ENCODE results near the gene TMC8. TPM values are rescaled to one million over a fixed set of nuclear protein-coding genes. Genes with fewer than 3 reads are reported as not detected.

The TMC8 gene
- total and polyA plus RNA-seq, 2 experiments from 2014 or later = 1.2 to 1.3 TPM

DNA sequence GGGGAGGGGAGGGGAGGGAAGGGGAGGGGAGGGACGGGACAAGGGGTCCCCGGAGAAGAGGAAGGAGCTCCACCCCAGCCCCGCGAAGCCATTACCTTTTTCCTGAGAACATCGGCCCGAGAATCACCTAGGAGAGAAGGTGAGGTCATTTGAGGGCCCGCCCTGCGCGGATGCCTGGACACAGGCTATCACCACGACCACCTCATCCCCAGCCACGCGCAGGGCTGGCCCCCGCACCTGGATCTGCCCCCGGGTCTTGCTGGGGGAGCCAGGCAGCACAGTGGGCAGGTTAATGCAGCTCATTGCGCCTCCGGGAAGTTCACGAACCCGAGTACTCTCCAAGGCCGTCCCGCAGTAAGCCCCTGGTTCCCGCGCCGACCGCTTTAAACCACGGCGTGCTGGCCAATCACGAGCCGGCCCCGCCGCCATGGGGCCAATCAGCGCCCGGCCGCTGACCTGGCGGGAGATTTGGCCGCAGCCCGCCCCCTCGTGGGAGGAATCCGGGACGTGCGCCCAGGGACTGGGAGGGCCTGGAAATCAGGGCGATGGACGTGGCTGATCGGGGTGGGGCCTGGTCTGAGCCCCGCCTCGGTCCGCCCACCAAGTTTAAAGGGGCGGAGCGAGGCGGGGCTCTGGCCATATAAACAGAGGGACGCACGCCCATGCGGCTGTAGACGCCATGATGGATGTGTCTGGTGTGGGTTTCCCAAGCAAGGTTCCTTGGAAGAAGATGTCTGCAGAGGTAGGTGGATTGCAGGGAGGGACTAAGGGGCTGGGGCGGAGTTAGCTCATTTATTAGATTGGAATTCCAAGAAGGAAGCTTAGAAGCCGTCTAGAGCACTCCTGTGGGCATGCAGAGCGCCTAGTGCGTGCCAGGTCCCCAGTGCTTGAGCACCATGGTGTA lies 56.4 kb downstream of the TMC8 start, which contains the start of the genes AFMID and TK1:
Gene AFMID, plus strand, starts transcription at position 671 of the 904 bp plus-strand sequence. Its CDS starts 9 bp downstream, at position 680.
Gene TK1, minus strand, starts transcription at position 361 of the 904 bp plus-strand sequence. Its CDS starts 58 bp downstream, at position 303.
- Mint-ChIP-seq H3K4me3 (peak within 1 kb of the TSS; percentile 88), H3K9me3 (no peaks in the 10 kb centered on the region; the same call in 2 of the 3 replicates), H3K4me1 (peaks cover 15% of the 10 kb centered on the region), H3K27me3 (ENCODE audit: insufficient read depth, low read depth, poor library complexity) (peaks cover 7% of the 10 kb centered on the region), H3K36me3 (ENCODE audit: low read depth) (peaks cover 50% of the 10 kb centered on the region), H3K27ac (peak within 1 kb of the TSS; percentile 95)
- H3K27ac ChIP-seq (ENCODE audit: low read depth) = peak within 1 kb of the TSS; percentile 93
- ATAC-seq (peak; percentile 90), DNase-seq (ENCODE audit: low spot score) (peak; percentile 98)
- H2AFZ ChIP-seq = no peak within 1 kb of the TSS
- H3K4me3 ChIP-seq = peak within 1 kb of the TSS; percentile 82
- peaks cover 9% of the 10 kb centered on the region; the same call in 1 of the 2 replicates for H3K4me1 ChIP-seq (ENCODE audit: insufficient read depth)
- H4K20me1 ChIP-seq (replicated peaks; ENCODE audit: insufficient read depth) = peaks cover 25% of the 10 kb centered on the region
- peaks cover 16% of the 10 kb centered on the region for H3K36me3 ChIP-seq (ENCODE audit: insufficient read depth)
- TF ChIP-seq JUNB (IDR thresholded peaks at IDR 0.05; ENCODE audit: unreplicated experiment) = no peak
- no peak for TF ChIP-seq NANOG (IDR thresholded peaks at IDR 0.05; ENCODE audit: borderline replicate concordance)
- TF ChIP-seq, protein P1, sequence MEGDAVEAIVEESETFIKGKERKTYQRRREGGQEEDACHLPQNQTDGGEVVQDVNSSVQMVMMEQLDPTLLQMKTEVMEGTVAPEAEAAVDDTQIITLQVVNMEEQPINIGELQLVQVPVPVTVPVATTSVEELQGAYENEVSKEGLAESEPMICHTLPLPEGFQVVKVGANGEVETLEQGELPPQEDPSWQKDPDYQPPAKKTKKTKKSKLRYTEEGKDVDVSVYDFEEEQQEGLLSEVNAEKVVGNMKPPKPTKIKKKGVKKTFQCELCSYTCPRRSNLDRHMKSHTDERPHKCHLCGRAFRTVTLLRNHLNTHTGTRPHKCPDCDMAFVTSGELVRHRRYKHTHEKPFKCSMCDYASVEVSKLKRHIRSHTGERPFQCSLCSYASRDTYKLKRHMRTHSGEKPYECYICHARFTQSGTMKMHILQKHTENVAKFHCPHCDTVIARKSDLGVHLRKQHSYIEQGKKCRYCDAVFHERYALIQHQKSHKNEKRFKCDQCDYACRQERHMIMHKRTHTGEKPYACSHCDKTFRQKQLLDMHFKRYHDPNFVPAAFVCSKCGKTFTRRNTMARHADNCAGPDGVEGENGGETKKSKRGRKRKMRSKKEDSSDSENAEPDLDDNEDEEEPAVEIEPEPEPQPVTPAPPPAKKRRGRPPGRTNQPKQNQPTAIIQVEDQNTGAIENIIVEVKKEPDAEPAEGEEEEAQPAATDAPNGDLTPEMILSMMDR (conservative IDR thresholded peaks at IDR 0.05; ENCODE audit: low read depth in 2 of 2) = peak; percentile 71 to 91
- peak; percentile 57 for TF ChIP-seq CREB1 (CRISPR knock-in tag; IDR thresholded peaks at IDR 0.05; ENCODE audit: low read depth)
- no peak for TF ChIP-seq EZH2 (IDR thresholded peaks at IDR 0.05; ENCODE audit: low read depth, unreplicated experiment)
- TF ChIP-seq EZH2phosphoT487 (IDR thresholded peaks at IDR 0.05; ENCODE audit: unreplicated experiment) = no peak
- TF ChIP-seq, protein P2, sequence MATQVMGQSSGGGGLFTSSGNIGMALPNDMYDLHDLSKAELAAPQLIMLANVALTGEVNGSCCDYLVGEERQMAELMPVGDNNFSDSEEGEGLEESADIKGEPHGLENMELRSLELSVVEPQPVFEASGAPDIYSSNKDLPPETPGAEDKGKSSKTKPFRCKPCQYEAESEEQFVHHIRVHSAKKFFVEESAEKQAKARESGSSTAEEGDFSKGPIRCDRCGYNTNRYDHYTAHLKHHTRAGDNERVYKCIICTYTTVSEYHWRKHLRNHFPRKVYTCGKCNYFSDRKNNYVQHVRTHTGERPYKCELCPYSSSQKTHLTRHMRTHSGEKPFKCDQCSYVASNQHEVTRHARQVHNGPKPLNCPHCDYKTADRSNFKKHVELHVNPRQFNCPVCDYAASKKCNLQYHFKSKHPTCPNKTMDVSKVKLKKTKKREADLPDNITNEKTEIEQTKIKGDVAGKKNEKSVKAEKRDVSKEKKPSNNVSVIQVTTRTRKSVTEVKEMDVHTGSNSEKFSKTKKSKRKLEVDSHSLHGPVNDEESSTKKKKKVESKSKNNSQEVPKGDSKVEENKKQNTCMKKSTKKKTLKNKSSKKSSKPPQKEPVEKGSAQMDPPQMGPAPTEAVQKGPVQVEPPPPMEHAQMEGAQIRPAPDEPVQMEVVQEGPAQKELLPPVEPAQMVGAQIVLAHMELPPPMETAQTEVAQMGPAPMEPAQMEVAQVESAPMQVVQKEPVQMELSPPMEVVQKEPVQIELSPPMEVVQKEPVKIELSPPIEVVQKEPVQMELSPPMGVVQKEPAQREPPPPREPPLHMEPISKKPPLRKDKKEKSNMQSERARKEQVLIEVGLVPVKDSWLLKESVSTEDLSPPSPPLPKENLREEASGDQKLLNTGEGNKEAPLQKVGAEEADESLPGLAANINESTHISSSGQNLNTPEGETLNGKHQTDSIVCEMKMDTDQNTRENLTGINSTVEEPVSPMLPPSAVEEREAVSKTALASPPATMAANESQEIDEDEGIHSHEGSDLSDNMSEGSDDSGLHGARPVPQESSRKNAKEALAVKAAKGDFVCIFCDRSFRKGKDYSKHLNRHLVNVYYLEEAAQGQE (IDR thresholded peaks at IDR 0.05; ENCODE audit: unreplicated experiment) = no peak
- no peak for TF ChIP-seq STAT1 (IDR thresholded peaks at IDR 0.05; ENCODE audit: unreplicated experiment)
- no peak for TF ChIP-seq ZNF114 (CRISPR knock-in tag; IDR thresholded peaks at IDR 0.05)
- peak; percentile 99 for TF ChIP-seq POLR2AphosphoS5 (IDR thresholded peaks at IDR 0.05; ENCODE audit: low read depth)
- no peak for TF ChIP-seq ZNF331 (CRISPR knock-in tag; IDR thresholded peaks at IDR 0.05; ENCODE audit: low read depth)
- TF ChIP-seq, protein P3, sequence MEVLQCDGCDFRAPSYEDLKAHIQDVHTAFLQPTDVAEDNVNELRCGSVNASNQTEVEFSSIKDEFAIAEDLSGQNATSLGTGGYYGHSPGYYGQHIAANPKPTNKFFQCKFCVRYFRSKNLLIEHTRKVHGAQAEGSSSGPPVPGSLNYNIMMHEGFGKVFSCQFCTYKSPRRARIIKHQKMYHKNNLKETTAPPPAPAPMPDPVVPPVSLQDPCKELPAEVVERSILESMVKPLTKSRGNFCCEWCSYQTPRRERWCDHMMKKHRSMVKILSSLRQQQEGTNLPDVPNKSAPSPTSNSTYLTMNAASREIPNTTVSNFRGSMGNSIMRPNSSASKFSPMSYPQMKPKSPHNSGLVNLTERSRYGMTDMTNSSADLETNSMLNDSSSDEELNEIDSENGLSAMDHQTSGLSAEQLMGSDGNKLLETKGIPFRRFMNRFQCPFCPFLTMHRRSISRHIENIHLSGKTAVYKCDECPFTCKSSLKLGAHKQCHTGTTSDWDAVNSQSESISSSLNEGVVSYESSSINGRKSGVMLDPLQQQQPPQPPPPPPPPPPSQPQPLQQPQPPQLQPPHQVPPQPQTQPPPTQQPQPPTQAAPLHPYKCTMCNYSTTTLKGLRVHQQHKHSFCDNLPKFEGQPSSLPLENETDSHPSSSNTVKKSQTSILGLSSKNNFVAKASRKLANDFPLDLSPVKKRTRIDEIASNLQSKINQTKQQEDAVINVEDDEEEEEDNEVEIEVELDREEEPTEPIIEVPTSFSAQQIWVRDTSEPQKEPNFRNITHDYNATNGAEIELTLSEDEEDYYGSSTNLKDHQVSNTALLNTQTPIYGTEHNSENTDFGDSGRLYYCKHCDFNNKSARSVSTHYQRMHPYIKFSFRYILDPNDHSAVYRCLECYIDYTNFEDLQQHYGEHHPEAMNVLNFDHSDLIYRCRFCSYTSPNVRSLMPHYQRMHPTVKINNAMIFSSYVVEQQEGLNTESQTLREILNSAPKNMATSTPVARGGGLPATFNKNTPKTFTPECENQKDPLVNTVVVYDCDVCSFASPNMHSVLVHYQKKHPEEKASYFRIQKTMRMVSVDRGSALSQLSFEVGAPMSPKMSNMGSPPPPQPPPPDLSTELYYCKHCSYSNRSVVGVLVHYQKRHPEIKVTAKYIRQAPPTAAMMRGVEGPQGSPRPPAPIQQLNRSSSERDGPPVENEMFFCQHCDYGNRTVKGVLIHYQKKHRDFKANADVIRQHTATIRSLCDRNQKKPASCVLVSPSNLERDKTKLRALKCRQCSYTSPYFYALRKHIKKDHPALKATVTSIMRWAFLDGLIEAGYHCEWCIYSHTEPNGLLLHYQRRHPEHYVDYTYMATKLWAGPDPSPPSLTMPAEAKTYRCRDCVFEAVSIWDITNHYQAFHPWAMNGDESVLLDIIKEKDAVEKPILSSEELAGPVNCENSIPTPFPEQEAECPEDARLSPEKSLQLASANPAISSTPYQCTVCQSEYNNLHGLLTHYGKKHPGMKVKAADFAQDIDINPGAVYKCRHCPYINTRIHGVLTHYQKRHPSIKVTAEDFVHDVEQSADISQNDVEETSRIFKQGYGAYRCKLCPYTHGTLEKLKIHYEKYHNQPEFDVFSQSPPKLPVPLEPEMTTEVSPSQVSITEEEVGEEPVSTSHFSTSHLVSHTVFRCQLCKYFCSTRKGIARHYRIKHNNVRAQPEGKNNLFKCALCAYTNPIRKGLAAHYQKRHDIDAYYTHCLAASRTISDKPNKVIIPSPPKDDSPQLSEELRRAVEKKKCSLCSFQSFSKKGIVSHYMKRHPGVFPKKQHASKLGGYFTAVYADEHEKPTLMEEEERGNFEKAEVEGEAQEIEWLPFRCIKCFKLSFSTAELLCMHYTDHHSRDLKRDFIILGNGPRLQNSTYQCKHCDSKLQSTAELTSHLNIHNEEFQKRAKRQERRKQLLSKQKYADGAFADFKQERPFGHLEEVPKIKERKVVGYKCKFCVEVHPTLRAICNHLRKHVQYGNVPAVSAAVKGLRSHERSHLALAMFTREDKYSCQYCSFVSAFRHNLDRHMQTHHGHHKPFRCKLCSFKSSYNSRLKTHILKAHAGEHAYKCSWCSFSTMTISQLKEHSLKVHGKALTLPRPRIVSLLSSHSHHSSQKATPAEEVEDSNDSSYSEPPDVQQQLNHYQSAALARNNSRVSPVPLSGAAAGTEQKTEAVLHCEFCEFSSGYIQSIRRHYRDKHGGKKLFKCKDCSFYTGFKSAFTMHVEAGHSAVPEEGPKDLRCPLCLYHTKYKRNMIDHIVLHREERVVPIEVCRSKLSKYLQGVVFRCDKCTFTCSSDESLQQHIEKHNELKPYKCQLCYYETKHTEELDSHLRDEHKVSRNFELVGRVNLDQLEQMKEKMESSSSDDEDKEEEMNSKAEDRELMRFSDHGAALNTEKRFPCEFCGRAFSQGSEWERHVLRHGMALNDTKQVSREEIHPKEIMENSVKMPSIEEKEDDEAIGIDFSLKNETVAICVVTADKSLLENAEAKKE (CRISPR knock-in tag; IDR thresholded peaks at IDR 0.05) = peak; percentile 34; the same call in 1 of the 2 replicates
- TF ChIP-seq, protein P4, sequence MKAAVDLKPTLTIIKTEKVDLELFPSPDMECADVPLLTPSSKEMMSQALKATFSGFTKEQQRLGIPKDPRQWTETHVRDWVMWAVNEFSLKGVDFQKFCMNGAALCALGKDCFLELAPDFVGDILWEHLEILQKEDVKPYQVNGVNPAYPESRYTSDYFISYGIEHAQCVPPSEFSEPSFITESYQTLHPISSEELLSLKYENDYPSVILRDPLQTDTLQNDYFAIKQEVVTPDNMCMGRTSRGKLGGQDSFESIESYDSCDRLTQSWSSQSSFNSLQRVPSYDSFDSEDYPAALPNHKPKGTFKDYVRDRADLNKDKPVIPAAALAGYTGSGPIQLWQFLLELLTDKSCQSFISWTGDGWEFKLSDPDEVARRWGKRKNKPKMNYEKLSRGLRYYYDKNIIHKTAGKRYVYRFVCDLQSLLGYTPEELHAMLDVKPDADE (IDR thresholded peaks at IDR 0.05) = no peak
- 0 out of 2 replicates have a peak, but pooled peaks cover 4% of the 10 kb centered on the region for H3K9me2 ChIP-seq (ENCODE audit: insufficient read depth)
- H3K27me3 ChIP-seq (ENCODE audit: insufficient read depth) = no peaks in the 10 kb centered on the region
- H3F3A ChIP-seq (replicated peaks; ENCODE audit: low read depth) = peaks cover 3% of the 10 kb centered on the region; the same call in 1 of the 2 replicates
- H3K79me2 ChIP-seq (replicated peaks; ENCODE audit: insufficient read depth) = peaks cover 43% of the 10 kb centered on the region
- H3K4me2 ChIP-seq = peak within 1 kb of the TSS; percentile 95

All from GM23338 (cell line).